NCI-H524 (cell line): ENCODE data around the gene PARK7.
"Not testable (repeated sequence)": the region's sequence is repeated elsewhere in the genome, so short reads cannot be mapped to it uniquely, and the experiment has no call there.

Experiments used
- DNase-seq, 2 experiments: peaks; one replicate each; lab custom pipeline; 2025; lab: John Stamatoyannopoulos, UW

Gene PARK7

DNA sequence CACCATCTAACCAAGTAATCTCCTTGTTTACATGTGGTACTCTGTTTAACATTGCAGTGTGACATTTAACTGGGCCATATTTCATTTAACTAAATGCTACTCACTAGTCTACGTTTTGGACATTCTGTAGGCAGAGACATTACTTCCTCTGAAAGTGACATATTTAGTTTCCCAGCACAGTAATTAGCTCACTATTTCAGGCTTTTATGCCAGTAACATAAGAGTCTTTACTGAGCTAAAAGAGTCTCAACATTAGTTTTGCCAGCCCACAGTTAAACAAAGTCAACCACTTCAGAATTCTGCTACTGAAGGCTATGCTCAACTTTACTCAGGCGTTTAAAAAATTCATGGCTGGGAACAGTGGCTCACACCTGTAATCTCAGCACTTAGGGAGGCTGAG, 18.3 kb upstream of the PARK7 start:
- no peak for DNase-seq

DNA sequence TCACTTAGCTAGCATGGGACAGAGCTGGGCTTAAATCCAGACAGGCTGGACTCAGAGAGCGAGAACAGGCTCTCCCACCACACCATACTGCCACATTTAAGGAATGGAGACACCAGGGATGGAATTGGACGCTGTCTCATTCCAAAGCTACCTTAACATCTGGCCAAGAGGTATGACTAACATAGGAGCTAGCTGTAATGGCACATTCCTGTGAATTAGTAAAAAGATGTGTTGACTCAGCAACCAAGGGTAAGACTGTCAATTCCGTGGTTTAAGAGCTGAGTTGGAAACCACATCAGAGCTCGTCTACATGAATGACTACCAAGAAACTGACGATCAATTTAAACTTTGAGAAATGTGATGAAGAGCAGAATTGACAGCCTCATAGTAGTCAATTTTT, 12.6 kb upstream of the PARK7 start:
- DNase-seq: no peak

DNA sequence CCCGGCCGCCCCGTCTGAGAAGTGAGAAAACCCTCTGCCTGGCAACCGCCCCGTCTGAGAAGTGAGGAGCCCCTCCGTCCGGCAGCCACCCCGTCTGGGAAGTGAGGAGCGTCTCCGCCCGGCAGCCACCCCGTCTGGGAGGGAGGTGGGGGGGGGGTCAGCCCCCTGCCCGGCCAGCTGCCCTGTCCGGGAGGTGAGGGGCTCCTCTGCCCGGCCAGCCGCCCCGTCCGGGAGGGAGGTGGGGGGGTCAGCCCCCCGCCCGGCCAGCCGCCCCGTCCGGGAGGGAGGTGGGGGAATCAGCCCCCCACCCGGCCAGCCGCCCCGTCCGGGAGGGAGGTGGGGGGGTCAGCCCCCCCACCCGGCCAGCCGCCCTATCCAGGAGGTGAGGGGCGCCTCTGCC, 8.7 kb upstream of the PARK7 start:
- not testable (repeated sequence) for DNase-seq

DNA sequence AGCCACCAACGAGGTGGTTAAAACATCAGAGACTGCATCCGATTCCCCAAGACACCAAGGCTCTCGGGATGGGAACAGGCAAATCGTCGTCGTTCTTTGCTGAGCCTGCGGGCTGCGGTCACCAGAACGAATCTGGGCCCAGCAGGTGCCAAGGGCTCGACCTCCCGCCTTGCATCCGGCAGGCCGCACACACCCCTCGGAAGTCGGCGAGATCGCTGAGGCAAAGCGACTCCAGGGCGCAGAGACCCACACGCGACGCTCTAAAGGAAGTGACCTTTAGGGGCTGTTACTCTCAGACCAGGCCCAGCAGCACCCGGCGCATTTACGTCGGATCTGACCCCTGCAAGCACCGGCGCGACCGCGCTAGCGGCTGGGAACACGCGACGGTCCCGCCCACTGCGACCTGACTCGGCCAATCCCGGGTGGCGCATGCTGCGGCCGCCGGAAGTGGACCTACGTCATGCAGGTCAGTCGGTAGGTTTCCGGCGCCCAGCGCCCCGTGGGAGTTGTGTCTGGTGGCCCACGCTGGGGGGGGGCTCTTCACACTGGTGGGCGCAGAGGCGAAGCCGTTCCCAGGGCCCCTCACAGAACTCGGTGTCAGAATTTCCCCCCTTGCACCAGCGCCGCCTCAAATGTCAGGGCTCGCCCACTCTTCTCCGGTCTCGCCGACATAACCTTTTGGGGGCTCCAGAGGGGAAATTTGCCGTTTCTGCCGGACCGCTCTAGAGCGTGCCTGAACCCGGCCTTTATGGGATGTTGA, 7.5 kb upstream of the PARK7 start:
- DNase-seq: no peak

DNA sequence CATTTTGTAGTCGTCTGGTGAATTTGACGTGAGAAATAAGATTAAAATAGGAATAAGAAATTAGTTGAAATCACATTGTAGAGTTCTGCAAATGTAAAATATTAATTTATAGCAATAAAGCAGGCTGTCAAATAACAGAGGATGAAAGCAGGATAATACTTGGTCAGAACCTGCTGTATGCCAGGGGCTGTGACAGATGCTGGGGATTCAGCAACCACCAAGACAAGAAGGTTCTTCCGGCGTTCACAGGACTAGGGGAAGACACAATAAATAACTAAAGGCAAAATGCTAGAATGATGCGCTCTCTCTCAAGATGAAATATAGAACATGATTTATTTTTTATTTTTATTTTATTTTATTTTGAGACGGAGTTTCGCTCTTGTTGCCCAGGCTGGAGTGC, 6.8 kb upstream of the PARK7 start:
- DNase-seq: no peak

DNA sequence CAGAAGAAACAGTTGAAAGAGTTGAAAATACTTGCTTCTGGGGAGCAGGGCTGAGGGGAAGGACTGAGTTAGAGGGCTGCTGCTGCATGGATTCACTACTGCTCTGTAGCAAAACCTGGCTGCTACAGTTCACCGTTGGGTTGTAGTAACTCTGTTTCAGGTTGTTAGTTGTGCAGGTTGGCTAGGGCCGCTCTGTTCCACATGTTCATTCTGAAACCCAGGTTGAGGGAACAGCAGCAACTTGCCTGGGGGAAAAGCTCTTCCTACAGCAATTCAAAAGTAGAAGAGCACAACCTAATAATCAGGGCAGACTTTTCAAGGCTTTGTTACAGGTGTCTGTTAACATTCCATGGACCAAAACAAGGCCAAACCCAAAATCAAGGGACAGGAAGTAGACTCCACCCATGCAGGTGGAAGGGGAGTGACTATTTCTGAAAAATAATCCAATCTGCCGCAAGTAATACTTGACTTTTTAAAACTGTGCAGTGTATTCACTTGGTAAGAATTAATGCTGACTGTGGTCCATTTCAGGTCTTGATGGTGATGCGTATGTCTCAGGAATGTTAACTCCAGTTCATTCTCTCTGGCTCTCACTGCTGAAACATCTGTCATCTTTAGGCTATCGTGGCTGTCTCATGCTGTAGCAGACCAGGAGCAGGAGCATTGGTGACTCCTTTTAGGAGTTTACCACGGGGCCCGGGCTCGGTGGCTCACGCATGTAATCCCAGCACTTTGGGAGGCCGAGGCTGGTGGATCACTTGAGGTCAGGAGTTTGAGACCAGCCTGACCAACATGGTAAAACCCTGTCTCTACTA, 5.1 kb upstream of the PARK7 start:
- no peak for DNase-seq

DNA sequence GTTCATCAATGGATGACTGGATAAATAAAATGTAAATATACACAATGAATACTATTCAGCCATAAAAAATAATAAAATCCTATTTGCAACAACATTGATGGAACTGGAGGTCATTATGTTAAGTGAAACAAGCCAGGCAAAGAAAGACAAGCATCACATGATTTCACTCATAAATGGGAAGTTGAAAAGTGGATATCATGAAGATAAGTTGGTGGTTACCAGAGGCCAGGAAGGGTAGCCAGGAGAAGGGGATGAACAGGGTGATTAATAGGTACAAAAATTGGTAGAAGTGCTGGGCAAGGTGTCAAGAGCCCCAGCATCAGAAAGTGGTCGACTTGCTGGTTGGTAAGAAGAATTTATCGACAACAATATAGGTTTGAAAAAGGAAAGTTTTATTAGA, 1.3 kb upstream of the PARK7 start:
- DNase-seq: no peak

DNA sequence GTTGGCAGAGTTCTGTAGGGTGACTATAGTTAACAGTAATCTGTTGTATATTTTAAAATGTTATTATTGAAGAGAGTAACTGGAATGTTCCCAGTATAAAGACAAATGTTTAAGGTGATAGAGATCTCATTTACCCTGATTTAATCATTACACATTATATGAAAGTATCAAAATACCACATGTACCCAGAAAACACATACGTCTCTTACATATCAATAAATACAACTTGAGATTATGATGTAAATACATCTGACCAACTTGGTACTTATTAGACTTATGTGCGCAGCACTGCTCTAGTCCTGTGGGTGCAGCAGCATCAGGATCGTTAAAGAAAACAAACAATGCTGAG, 670 bp upstream of the PARK7 start:
- no peak for DNase-seq

DNA sequence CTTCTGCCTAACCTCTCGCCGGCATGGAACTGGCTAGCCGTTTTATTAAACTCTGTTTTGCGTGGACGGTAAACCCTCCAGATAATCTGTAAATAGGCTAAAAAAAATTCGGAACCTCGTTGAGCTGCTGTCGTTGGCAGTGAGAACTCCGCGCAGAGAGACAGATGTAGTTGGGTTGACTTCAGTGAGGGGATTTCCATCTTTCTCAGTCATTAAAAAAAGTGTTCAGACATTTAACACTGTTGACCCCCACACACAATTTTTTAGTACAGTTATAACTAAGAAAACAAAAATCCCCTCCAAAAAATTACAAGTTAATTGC, 464 bp downstream of the PARK7 start:
- DNase-seq: peak; percentile 33 to 35

DNA sequence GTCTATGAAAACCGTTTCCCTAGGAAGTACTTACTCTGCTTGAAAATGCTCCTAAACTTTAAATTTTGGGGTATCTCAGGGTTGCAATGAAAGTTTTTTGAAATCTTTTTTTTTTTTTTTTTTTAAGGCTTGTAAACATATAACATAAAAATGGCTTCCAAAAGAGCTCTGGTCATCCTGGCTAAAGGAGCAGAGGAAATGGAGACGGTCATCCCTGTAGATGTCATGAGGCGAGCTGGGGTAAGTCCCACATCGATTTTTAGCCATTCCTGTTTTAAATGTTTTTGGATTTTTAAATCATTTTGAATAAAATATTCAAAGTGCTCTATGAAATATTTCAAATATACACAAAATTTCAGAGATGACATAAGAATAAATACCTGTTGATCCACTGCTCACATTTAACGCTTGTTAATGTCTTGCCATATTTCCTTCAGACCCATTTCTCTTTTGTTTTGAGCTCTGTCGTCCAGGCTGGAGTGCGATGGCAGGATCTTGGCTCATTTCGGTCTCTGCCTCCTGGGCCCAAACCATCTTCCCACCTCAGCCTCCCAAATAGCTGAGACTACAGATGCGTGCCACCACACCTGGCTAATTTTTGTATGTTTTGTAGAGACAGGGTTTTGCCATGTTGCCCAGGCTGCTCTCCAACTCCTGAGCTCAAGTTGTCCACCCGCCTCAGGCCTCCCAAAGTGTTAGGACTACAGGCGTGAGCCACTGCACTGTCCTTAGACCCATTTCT, 1.3 kb downstream of the PARK7 start:
- DNase-seq: no peak

DNA sequence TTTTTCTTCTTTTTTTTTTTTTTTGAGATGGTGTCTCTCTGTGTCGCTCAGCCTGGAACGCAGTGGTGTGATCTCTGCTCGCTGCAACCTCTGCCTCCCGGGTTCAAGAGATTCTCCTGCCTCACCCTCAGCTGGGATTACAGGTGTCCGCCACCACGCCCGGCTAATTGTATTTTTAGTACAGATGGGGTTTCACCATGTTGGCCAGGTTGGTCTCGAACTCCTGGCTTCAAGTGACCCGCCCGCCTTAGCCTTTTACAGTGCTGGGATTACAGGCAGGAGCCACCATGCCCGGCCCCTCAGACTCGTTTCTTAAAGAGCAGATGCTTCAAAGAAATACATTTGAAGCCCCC, 1.8 kb downstream of the PARK7 start:
- DNase-seq: not testable (repeated sequence)

DNA sequence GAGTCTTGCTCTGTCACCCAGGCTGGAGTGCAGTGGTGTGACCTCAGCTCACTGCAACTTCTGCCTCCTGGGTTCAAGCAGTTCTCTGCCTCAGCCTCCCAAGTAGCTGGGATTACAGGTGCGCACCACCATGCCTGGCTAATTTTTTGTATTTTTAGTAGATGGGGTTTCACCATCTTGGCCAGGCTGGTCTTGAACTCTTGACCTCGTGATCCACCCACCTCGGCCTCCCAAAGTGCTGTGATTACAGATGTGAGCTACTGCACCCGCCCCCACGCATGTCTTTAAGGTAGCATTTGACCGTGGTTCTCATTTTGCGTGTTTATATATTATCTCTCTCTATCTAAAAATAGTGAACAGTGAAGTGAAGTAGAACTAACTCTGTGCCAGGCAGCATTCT, 2.3 kb downstream of the PARK7 start:
- DNase-seq: not testable (repeated sequence)

DNA sequence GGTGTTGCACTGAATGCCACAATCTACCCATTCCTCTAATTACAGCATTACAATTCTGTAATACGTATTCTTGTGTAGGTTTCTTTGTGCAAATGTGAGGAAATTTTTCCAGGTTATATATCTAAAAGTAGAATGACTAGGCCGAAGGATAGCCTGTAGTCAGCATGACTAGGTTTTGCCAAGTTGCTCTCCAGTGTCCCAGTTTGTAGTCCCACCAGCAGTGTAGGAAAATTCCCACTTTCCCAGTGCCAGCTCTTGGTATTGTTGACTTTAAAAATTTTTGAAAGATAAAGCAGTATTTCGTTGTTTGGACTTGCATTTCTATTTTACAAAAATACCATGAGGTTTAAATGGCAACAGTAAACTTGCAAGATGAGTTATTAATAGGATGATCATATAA, 3.0 kb downstream of the PARK7 start:
- no peak for DNase-seq

DNA sequence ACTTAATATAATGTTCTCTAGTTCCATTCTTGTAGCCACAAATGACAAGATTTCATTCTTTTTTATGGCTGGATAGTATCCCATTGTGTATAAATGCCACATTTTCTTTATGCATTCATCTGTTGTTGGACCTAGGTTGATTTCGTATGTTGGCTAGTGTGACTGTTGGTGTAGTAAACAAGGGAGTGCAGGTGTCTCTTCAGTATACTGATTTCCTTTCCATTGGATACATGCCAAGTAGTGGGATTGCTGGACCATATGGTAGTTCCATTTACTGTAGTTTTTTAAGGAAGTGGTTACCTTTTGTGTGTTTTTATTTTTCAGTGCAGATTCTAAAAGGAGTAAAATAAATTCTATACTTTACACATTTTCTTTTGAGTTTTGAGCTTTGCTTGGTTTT, 5.7 kb downstream of the PARK7 start:
- peak; percentile 12 to 64 for DNase-seq

DNA sequence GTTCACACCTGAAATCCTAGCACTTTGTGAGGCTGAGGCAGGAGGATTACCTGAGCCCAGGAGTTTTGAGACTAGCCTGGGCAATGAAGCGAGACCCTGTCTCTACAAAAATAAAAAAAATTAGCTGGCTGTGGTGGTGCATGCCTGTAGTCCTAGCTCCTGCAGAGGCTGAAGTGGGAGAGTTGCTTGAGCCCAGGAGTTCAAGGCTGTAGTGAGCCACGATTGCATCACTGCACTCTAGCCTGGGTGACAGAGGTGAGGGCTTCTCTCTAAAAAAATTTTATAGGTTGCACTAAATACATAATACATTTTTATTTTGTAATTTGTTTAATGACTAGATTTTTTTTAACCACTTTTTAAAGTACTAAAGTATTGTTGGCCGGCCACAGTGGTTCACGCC, 6.1 kb downstream of the PARK7 start:
- DNase-seq: no peak

DNA sequence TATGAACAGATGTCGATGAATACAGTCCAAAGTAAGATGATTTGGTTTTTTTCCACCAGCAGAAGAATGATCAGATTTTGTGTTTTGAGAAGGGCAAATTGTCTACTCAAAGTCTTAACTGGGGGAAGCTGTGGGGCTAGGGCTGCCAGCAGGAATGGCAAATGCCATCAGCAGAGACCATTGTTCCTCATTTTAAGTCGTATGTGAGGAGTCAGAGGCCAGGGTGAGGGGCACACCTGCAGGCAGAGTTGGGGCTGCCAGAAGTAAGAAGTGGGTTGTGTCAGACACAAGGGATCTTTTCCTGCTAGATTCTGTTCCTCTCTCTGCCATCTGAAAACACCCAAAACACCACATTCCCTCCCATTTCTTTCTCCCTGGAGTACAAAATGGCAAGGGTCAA, 8.7 kb downstream of the PARK7 start:
- no peak for DNase-seq

DNA sequence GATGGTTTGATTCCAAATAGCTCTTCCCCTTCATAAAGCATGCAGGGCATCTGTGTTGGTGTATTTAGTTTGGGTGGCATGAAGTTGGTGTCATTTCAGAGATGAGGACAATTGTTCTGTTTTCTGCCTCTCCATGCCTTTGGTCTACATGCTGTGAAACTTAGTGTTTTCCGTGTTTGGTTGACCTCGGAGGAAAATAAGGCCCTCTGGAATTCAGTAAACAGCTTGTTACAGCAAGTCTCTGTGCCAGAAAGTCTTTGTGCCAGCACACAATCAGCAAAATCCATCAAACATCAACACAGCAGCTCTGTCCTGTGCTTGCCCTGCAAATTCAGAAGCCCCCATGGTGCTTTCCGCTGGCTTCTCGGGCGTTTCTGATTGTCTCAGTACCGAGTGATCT, 9.5 kb downstream of the PARK7 start:
- no peak for DNase-seq

DNA sequence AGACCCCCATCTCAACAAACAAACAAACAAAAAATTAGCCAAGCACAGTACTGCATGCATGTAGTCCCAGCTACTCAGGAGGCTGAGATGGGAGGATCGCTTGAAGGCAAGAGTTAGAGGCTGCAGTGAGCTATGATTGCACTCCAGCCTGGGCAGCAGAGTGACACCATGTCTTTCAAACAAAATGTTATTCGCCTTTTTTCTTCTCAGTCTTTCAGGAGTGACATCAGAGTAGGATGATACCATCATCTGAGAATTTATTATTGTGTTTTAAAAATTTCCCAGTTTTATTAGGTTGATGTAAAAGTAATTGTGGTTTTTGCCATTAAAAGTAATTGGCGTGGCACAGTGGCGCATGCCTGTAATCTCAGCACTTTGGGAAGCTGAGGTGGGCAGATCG, 10.8 kb downstream of the PARK7 start:
- DNase-seq: no peak

DNA sequence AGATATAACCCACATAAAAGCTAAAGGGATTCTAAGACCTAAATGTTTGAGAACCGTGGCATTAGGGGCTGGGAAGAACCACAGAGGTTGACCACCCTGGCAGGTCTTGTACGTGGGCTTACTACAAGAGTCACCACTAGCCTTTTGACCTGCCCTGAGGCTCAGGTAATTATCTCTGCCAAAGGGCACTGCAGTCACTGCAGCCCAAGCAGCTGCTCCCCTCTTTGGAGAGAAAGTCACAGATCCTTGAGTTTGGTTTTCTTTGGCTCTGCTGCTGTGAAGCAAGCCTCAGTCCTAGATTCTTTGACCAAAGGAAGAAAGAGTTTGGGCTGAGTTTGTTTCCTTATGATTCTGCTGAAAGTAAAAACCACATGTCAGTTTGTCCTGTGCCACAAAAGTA, 11.6 kb downstream of the PARK7 start:
- DNase-seq: no peak

DNA sequence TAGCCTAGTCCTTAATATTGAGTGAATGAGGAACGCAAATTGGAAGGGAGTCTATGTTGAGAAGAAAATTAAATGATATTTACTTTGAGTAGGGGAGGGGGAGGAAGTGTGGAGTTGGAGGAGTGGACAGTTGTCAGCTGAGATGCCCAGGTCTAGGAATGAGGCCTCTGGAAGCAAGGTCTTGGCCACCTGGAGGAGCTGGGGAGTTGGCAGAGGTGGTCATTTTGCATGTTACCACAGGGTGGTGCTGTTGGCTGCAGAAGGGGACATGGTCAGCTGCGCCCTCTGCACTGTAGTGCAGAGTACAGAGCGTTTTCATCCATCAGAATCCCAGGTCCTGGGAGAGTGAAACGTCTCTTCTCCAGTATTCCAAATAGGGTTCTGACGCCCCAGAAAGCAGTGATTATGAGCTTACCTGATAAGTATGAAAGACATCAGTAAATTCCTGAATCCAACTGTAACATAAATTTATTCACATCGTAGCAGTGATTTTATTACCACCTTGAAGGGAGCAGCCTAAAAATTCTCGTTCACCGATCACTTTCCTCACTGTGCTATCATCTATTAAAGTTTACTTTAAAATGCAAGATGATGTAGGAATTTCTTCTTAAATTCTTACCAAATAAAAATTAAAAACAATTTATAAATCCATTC, 13.8 kb downstream of the PARK7 start:
- peak; percentile 40 to 77 for DNase-seq

DNA sequence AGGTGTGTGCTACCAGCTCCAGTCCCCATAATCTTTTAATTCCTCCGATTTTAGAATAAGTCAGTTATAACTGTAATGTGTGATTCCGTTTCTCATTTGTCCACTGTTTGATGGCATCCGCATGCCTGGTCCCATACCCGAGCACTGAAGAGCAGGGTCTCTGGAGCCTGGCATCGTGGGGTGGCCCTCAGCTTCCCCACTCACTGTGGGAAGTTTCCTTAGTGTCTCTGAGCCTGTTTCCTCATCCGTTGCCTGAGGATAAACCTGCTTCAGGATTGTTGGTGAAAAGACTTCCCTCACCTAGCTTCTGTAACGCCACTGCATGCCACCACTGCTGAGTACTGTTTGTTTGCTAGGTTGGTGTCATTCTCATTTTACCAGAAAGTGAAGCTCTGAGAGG, 19.5 kb downstream of the PARK7 start:
- no peak for DNase-seq

DNA sequence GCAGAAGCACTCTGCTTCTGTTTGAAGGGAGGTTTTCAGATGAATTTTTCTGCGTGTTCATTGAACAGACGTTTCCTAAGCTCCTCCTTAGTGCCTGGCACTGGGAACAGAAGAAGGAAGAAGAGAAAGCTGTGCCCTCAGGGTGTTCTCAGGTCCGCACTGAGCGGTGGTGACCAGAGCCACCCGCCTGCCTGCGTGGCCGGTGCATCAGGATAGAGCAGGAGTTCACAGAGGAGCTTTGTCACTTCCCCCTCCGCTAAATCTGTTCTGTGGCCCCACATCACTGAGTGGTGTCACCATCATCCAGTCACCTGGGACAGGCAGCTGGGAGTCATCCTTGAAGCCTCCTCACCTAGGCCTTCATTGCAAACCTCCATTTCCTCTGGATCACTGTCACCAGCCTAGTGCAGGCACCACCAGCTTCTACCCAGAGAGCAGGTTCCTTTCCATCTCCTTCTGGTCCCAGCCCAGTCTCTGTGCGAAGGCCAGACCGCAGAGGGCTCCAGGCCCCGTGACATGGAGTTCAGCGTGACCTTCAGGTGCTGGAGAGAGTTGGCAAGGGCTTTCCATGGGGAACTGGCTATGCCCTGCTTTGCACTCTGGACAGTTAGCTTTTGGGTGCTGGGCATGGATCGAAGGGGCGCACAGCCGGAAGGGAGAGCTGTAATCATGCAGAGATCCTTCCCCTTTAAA, 21.7 kb downstream of the PARK7 start:
- DNase-seq: no peak
